IPS DF 4.7 (cell line): ENCODE measurements around the gene NKAIN2.
"Not testable (repeated sequence)": the region's sequence is repeated elsewhere in the genome, so short reads cannot be mapped to it uniquely, and the experiment has no call there.

Experiments
- DNase-seq: peaks from one replicate; pipeline ENCODE4 v3.0.0-alpha.2; 2013; ENCODE audit warnings: low spot score; ENCODE audit errors: extremely low read depth

NKAIN2 gene

DNA sequence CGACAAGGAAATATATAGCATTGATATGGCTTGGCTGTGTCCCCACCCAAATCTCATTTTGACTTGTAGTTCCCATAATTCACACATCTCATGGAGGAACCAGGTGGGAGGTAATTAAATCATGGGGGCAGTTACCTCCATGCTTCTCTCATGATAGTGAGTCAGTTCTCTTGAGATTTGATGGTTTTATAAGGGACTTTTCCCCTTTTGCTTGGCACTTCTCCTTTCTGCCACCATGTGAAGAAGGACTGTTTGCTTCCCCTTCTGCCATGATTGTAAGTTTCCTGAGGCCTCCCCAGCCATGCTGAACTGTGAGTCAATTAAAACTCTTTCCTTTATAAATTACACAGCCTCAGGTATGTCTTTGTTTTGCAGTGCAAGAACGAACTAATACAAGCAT, 756.4 kb downstream of the NKAIN2 start:
- not testable (repeated sequence) for DNase-seq

DNA sequence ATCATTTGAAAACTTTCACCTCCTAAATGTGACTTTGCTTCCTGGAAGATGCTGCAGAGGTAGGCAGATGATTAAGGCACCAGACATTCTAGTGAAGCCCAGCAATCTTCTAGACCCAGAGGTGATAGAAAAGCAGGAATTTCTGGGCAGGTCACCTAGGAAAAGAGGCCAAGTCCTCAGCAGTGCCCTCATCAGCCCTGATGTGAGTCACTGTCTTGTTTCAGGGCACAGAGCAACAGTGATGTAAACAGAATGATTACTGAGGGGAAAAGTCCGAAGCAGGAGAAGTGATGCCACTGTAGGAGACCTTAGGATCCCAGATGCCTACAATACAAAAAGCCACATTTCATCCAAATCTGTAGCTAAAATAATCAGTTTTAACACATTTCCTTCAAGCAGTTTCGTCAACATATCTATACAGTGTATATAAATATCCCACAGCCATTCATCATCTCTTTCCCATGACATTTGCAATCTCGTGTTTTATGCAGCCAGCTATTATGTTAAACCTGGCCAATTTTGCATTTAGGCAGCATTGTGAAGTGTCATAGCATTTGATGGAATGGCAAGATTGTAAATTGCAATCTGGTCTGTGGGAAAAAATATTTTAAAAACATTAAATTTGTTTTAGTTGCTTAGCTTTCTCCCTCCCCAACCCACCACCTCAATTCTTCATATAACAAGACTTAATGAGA, 757.4 kb downstream of the NKAIN2 start:
- DNase-seq = no peak

DNA sequence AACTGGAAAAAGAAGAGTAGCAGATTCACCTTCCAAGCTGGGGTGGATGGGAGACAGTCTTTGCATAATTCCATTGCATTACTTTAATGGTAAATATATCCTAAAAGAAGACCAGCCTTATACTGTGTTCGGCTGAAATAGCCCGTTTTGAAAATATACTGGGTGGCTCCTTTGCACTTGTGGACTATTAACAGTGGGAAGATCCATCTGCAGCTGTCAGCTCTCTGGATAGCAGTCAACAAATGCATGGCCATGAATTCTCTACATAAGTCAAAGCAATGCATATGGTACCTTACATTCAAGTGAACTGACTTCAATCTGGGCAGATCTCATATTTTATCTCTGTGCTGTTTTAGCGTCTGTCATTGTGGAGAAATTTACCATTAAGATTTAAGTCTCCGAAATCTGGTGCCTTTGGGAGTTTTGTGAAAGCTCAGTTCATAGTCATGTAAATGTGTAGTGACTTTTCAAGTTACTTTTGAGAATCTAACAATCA, 758.0 kb downstream of the NKAIN2 start:
- no peak for DNase-seq

DNA sequence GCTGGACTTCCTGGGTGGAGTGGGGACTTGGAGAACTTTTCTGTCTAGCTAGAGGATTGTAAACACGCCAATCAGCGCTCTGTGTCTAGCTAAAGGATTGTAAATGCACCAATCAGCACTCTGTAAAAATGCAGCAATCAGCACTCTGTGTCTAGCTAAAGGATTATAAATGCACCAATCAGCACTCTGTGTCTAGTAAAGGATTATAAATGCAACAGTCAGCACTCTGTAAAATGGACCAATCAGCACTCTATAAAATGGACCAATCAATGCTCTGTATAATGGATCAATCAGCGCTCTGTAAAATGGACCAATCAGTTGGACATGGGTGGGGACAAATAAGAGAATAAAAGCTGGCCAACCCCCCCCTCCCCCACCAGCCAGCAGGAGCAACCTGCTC, 760.5 kb downstream of the NKAIN2 start:
- not testable (repeated sequence) for DNase-seq

DNA sequence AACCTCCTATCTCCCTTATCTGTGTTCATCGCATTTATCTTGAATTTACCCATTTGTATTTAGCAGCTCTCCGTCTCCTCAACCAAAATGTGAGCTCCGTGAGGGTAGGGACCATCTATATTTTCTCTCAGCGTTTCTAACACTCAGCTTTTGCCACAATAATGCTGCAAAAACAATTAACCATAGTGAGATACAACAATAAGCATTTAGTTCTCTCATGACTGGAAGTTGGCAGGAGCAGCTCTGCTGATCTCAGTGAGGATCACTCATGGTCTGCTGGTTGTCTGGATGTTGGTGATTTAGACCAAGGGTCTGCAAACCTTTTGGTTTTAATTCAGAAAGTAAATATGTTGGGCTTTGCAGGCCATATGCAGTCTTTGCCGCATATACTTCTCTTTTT, 763.7 kb downstream of the NKAIN2 start:
- no peak for DNase-seq

DNA sequence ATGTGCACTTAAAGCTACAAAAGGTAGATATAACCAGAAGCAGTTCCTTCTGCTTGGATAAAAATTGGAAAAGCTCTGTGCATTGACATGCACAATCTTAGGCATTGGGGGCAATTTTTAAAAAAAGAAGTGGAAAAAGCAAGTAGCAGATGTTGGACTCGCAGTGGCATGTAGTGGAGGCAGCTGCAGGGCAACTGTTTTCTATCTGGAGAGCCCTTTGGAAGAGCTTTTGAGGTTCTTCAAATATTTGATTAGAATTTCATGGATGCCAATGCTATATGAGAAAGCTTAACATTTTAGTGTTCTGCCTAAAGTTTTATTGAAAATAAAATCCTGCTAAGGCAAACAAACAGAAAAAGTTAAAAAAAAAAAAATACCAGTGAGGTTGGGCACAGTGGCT, 770.3 kb downstream of the NKAIN2 start:
- no peak for DNase-seq

DNA sequence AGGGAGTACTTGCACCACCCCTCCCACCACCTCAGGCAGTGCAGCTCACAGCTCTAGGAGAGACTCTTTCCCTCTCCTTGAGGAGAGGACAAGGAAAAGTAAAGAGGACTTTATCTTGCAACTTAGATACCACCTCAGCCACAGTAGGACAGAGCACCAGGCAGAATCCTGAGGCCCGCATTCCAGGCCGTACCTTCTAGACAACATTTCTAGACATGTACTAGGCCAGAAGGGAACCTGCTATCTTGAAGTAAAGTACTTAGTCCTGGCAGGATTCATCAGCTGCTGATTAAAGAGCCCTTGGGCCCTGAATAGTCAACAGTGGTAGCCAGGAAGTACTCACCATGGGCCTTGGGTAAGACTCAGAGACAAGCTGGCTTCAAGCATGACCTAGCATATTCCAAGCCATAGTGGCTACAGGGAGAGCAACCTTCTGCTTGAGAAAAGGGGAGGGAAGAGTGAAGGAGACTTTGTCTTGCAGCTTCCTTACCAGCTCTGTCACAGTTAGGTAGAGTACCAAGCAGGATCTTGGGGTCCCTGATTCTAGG, 774.1 kb downstream of the NKAIN2 start:
- no peak for DNase-seq

DNA sequence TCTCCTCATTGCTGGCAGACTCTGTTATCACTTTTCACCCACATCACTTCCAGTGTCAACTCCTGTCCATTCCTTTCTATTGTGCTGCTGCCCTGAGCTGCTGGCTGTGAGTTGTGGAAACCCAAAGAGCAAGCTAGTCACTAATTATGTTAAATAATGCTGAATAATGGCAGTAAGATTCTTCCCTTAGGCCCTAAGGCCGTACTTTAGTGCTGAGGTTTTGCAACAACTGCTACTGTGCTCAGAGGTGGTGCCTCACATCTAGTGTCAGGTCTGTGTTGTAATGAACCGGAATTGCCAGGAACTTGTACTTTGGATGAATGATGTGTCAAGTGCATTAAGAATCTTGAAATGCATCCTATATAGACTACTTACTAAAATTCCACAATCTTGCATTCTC, 786.3 kb downstream of the NKAIN2 start:
- DNase-seq = no peak

DNA sequence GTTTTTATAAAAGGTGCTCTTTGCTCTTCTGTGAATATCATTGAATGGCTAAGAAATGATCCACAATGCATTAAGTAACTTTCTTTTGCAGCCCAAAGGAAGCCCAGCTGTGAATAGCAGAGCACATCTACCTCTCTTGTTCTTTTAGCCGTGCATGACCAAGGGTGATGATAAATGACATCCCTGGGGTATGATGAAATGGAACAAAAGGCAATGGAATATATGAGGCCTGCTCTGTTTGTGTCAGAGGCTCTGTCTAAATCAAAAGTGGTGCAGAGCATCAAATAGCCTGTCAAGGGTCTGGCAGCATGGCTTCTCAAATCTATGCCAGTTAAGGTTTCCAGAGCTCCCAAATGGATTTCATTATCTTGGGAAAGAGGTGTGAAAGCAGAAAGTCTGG, 796.0 kb downstream of the NKAIN2 start:
- DNase-seq = no peak

DNA sequence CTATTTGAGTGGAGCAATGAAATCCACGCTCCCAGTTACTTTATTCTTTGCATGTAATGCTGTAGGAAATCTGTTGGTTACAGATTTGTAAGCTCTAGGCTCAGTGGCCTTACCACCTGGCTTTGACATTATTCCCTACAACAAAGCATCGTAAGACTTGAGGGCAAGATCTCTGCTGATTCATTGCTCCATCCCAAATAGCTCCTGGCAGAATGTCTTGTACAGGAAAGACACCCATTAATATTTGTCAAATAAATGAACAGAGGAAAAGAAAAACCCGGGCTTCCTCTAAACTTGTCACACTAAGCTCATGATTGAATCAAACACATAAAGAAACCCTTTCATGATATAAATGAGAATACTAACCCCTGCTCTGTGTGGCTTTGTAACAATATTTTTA, 801.1 kb downstream of the NKAIN2 start:
- no peak for DNase-seq

DNA sequence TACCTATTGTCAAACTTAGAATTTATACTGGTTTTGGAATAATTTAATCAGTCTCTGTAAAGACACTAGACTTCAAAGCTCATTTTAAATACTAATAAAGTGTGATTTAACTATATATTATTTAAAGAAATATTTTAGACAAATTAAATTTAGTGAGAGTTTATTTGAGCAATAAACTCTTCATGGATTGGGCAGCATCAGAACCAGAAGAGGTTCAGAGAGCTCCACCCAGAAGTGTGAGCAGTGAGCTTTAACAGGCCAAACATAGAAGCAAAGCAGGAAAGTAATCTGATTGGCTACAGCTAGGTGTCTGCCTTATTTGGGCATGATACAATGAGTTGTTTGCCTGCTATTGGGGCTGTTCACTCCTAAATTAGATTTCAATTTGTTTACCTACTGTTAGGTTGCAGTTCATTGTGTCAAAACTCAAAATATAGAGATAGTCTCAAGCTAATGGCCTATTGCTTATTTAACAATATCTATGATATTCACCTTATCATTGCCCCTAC, 803.5 kb downstream of the NKAIN2 start:
- no peak for DNase-seq

DNA sequence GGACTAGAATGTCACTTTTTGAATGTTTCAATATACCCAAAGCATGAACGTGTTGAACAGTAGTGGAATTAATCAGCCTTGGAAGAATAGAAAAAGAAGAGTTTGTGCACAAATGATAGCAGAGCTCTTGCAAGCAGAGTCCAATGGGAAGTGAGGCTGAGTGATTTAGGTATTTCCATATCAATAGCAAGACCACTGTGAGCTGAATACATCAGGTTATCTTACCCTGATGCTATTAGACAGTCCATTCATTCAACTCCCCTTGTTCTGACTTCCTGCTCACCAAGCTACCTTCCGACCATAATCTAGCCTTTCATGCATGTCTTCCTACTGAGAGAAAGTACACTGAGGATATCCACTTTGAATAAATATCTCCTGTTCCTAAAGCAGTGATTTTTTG, 809.4 kb downstream of the NKAIN2 start:
- no peak for DNase-seq

DNA sequence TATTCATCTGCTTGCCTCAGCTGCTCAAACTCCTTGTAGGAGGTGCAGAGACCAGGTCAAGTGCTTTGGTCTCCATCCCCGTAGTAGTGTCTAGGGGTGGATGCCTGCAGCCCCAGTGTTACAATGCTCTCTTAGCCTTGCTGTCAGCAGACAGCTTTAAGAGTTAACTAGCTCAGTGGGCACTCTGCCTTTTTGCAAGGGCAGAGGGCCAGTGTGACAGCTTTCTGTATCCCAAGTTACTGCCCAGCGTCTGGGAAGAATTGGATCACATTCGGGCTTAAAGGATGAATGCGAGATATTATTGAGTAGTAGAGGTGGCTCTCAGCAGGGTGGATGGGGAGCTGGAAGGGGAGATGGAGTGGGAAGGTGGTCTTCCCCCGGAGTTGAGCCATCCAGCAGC, 818.7 kb downstream of the NKAIN2 start:
- DNase-seq = no peak

DNA sequence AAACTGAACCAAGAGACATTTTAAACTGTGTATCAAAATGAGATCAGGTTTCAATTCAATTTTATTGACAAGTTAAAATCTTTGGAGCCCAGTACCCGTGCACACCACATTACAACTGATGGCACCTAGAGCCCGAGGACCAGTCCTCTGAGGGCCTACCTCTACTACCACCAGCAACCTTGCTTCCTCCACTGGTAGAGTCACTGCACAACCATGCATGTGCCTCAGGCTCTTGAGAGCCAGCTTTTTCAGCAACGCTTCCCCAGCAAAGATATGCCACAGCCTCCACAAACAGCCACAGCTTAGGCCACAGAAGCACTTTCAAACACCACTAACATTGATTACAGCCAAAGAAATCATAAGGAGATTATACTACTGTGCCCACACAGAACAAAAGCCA, 830.0 kb downstream of the NKAIN2 start:
- no peak for DNase-seq

DNA sequence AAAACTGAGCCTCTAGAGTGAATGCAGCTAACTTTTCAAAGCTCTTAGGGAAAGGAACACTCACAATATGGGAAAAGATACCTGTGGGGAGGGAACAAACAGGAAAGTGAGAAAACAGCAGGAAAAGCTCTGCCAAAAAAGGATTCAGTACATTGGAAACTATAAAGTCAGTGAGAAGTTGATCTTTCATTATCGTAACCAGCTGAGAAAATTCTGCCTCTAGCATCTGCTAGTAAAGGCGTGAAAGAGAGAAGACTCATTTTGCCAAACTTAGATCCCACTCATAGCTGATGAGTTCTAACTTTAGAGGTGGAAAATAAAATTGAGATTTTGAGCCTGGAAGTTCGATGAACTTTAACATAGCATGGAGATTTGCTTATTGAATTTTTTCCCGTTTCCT, 836.8 kb downstream of the NKAIN2 start:
- no peak for DNase-seq

DNA sequence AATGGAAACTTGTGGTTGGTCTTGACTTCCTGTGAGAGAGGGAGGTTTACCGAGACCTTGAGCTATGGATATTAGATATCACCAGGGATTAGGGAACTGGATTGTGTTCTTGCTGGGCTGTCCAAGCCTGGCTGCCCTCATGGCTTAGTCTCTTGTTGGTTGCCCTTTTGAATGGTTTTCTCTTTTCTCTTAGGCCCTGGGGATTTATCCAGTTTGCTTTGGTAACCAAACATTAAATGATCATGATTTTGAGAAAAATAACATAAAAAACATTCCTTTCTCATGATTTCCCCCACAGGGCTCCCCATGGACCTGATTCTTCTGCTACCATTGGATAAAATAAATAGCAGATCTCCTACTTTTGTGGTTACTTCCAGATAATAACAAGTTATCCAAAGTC, 852.2 kb downstream of the NKAIN2 start:
- DNase-seq = no peak

DNA sequence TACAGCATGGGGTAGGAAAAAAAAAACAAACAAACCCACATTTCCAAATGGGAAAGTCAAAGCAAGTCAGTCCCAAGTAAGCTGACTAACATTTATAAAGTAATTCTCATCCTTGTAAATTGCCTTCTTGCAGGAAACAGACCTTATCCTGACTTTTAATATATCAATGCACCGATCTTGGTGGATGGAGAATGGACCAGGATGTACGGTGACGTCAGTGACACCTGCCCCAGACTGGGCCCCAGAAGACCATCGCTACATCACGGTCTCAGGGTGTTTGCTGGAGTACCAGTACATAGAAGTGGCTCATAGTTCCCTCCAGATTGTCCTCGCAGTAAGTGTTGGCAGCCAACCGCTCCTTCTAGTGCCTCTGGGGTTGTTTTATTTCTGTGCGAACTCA, 854.4 kb downstream of the NKAIN2 start:
- no peak for DNase-seq

DNA sequence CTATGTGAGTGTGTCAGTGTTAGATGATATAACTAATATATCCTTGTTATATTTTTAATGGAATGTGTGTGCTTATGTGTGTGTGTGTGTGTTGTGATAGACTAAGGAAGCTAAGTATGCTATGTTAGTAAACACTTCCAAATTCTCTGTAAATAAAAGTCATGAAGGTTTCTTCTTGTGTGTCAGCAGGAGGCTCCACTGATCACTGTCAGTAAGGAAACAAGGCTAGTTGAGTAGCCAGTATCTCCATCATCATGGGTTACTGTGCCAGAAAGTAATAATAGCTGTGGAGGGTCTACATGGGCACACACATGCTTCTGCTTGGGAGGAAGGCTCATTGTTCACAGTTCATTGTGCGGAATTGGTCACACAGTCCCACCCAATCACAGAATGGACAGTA, 855.8 kb downstream of the NKAIN2 start:
- no peak for DNase-seq

DNA sequence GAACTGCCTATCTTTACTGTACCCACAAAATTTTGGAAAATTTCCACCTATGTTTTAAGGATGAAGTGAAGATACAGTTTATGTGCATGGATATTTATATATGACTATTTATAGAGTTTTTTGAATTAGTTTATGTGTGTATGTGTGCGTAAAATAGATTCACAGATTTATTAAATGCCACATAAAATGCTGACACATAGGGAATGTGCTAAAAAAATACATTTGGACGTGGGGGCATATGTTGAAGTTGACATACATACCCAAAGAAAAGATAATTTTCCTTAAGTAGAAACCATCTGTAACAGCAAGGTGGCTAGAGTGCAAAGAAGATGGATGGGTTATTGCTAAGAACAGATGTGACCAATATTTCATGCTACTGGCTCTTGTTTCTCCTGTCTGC, 856.5 kb downstream of the NKAIN2 start:
- no peak for DNase-seq

DNA sequence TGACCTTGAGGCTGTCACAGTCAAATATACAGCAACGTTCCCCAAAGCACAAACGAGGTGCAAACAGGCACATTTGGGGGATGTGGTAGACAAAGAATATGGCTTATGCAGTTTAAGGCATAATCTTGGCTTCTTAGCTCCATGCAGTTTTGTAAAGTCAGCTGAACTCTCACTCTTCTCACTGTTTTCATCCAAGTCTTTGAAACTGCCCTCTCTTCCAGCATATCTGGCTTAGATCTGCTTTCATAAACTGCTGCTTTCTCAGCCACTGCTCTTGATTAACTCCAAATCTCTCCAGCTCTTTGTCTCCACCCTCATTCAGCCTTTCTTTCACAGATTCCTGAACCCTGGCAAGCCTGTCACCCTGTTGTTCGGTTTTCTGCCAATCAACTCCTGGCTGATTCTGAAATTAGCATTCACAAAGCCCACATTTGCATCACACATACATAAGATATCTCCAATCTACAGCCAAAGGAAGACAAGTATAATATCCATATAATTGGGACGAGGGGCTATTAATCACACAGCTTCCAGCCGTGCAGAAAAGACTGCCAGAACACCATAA, 857.5 kb downstream of the NKAIN2 start:
- DNase-seq = no peak

DNA sequence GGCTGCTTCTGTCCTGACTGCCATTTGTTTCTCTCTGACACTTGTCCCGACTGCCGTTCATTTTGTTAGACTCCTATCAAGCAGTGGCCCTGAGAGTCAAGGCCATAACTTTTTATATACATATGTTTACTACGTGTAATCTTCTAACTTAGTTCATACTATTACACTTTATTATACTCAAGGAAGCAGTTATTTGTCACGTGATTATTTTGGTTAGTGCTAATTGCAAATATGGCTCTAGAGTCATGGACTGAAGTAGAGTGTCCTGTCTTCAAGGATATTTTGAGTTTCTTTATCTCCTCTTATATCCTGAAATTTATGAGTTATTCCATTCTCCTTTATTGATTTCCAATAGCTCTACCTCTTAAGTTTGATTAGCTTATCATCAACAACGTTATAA, 864.4 kb downstream of the NKAIN2 start:
- no peak for DNase-seq

DNA sequence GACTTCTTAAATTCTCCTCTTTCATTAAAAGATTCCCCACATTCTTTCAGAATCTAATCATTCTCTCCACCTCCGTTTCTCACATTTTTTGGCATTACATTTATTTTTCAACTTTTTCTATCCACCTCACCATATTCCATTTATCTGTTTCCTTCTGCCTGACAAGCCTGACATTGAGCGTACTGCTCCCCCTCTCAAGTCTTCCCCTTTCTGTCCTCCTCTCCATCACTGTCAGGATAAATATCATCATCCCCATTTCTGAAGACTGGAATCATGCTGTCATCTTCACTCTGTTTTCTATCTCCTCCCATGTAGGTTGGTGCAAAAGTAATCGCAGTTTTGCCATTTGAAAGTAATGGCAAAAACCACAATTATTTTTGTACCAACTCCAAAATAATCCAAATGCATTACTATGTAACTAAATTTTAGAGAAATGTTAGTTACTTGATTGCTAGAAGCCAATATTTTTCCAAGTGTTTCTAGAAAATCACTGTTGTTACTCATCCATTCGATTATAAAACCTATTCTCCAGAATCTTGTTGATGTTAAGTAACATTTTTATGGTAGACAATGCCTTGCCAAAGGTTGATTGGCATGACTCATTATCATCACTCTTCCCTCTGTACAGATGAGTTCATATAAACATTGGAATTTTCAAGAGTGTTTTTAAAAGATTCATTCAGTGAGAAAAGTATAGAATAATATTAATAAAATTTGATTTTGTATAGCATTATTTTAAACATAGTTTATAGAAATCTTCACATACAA, 866.2 kb downstream of the NKAIN2 start:
- no peak for DNase-seq
